ENCODE data around the gene PFN3. TPM values are rescaled to one million over a fixed set of nuclear protein-coding genes. Genes with fewer than 3 reads are reported as not detected.

The PFN3 gene
- polyA plus RNA-seq, 1 donor (not counting 4 experiments of a cell fraction or from before 2014, with no cell fraction given) = not detected

DNA sequence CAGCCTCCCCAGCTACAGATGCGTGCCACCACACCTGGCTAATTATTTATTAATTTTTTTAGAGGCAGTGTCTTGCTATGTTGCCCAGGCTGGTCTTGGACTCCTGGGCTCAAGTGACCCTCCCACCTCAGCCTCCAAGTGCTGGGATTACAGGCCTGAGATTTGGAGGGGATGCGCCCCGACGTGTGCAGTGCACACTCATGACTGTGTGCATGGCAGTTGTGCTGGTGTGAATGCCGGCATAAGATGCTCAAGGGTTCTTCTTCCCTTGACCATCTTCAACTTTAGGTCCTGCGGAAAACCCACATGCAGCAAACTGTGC is 19.7 kb downstream of the PFN3 start:
- H3K4me1 ChIP-seq (ENCODE audit: control insufficient read depth, extremely low read depth, insufficient read depth, low read length) = peaks cover 9% of the 10 kb centered on the region
- H4K20me1 ChIP-seq (ENCODE audit: control insufficient read depth, extremely low read depth, insufficient read depth, low read length) = no peaks in the 10 kb centered on the region
- H3K4me2 ChIP-seq (ENCODE audit: control insufficient read depth, extremely low read depth, insufficient read depth, low read depth, low read length) = no peak overlapping the region
- peaks cover 5% of the 10 kb centered on the region for H3K27me3 ChIP-seq (ENCODE audit: control insufficient read depth, extremely low read depth, insufficient read depth, low read length)
- dilution Hi-C loops (cut with MboI; ENCODE audit: extremely low pct_ligation_motif_present, low sequenced_read_pairs) = no loop called here
- no peaks in the 10 kb centered on the region for H3K36me3 ChIP-seq (ENCODE audit: control insufficient read depth in 2 of 2, extremely low read depth in 1 of 2, insufficient read depth in 2 of 2, low read length in 2 of 2)
- no peak for DNase-seq (ENCODE audit: low read depth, low spot score)
- H3K9me3 ChIP-seq (ENCODE audit: control insufficient read depth, low read depth, low read length) = no peaks in the 10 kb centered on the region
- H3K79me2 ChIP-seq (ENCODE audit: control insufficient read depth, insufficient read depth, low read length) = no peaks in the 10 kb centered on the region
- FAIRE-seq = no peak
- peaks cover 2% of the 10 kb centered on the region for H3K9me1 ChIP-seq (ENCODE audit: control insufficient read depth, extremely low read depth, insufficient read depth, low read length)
- TF ChIP-seq, protein P1, sequence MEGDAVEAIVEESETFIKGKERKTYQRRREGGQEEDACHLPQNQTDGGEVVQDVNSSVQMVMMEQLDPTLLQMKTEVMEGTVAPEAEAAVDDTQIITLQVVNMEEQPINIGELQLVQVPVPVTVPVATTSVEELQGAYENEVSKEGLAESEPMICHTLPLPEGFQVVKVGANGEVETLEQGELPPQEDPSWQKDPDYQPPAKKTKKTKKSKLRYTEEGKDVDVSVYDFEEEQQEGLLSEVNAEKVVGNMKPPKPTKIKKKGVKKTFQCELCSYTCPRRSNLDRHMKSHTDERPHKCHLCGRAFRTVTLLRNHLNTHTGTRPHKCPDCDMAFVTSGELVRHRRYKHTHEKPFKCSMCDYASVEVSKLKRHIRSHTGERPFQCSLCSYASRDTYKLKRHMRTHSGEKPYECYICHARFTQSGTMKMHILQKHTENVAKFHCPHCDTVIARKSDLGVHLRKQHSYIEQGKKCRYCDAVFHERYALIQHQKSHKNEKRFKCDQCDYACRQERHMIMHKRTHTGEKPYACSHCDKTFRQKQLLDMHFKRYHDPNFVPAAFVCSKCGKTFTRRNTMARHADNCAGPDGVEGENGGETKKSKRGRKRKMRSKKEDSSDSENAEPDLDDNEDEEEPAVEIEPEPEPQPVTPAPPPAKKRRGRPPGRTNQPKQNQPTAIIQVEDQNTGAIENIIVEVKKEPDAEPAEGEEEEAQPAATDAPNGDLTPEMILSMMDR (optimal IDR thresholded peaks at IDR 0.05 in 1 of 3, IDR thresholded peaks at IDR 0.05 in 1 of 3, conservative IDR thresholded peaks at IDR 0.05 in 1 of 3; ENCODE audit: extremely low read depth in 1 of 3, insufficient read depth in 2 of 3, low read length in 3 of 3) = no peak
- TF ChIP-seq EZH2 (IDR thresholded peaks at IDR 0.05; ENCODE audit: low read length) = no peak
- no peak overlapping the region for H3K9ac ChIP-seq (ENCODE audit: control insufficient read depth, extremely low read depth, insufficient read depth, low read length)
- no peak overlapping the region for H3K4me3 ChIP-seq (ENCODE audit: control insufficient read depth in 2 of 3, extremely low read depth in 1 of 3, insufficient read depth in 2 of 3, low read depth in 1 of 3, low read length in 3 of 3)
- no peak overlapping the region for H2AFZ ChIP-seq (ENCODE audit: control insufficient read depth, low read length)
- no peak overlapping the region for H3K27ac ChIP-seq (ENCODE audit: control insufficient read depth, insufficient read depth, low read length)

DNA sequence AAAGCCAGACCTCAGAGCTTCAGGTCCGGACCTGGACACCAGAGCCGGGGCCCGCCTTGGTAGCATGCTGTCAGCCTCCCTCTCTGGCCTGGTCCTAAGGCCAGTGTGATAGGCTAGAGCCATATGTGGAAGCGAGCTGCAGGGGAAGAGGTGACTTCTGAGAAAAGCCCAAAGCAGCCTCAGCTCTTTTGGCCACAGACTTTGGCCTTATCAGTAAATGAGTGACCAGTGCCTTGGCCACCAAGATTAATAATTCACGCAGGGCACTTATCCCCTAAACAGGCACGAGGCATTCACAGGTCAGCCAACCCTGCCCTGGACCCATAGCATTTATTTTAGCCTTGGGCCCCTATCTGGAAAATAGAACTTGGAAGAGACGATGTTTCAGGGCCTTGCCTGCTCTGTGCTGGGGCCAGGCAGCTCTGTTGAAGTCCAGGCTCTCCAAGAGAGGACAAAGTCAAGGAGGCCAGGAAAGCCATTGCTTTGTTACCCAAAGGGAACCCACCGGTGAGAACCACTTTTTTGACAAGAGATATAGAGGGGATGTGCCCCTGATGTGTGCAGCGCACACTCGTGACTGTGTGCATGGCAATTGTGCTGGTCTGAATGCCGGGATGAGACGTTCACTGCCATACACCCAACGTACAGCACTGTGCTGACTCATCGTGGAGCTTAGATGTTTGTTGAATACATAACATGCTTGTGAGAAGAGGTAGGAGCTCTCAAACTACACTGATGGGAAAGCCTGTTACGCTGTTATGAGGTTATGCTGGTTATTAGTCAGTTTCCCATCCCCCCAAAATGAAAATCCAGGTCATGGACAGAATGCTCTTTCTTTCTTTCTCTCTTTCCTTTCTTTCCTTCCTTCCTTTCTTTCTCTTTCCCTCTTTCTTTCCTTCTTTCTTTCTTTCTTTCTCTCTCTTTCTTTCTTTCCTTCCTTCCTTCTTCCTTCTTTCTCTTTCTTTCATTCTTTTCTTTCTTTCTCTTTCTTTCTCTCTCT is 21.3 kb downstream of the PFN3 start:
- Histone ChIP-seq H3K9me1 (ENCODE audit: control insufficient read depth, extremely low read depth, insufficient read depth, low read length) (peaks cover 2% of the 10 kb centered on the region), H3K36me3 (ENCODE audit: control insufficient read depth in 2 of 2, extremely low read depth in 1 of 2, insufficient read depth in 2 of 2, low read length in 2 of 2) (no peaks in the 10 kb centered on the region), H3K27me3 (ENCODE audit: control insufficient read depth, extremely low read depth, insufficient read depth, low read length) (peaks cover 5% of the 10 kb centered on the region), H3K4me2 (ENCODE audit: control insufficient read depth, extremely low read depth, insufficient read depth, low read depth, low read length) (peak overlapping the region; percentile 27), H3K4me3 (ENCODE audit: control insufficient read depth in 2 of 3, extremely low read depth in 1 of 3, insufficient read depth in 2 of 3, low read depth in 1 of 3, low read length in 3 of 3) (no peak overlapping the region), H4K20me1 (ENCODE audit: control insufficient read depth, extremely low read depth, insufficient read depth, low read length) (no peaks in the 10 kb centered on the region), H3K79me2 (ENCODE audit: control insufficient read depth, insufficient read depth, low read length) (no peaks in the 10 kb centered on the region), H3K4me1 (ENCODE audit: control insufficient read depth, extremely low read depth, insufficient read depth, low read length) (peaks cover 13% of the 10 kb centered on the region), H3K9ac (ENCODE audit: control insufficient read depth, extremely low read depth, insufficient read depth, low read length) (no peak overlapping the region), H3K27ac (ENCODE audit: control insufficient read depth, insufficient read depth, low read length) (peak overlapping the region; percentile 20), H2AFZ (ENCODE audit: control insufficient read depth, low read length) (peak overlapping the region; percentile 58), H3K9me3 (ENCODE audit: control insufficient read depth, low read depth, low read length) (no peaks in the 10 kb centered on the region)
- no peak for DNase-seq (ENCODE audit: low read depth, low spot score)
- TF ChIP-seq, protein P1 (optimal IDR thresholded peaks at IDR 0.05 in 1 of 3, IDR thresholded peaks at IDR 0.05 in 1 of 3, conservative IDR thresholded peaks at IDR 0.05 in 1 of 3; ENCODE audit: extremely low read depth in 1 of 3, insufficient read depth in 2 of 3, low read length in 3 of 3) = no peak
- no peak for TF ChIP-seq EZH2 (IDR thresholded peaks at IDR 0.05; ENCODE audit: low read length)
- dilution Hi-C loops (cut with MboI; ENCODE audit: extremely low pct_ligation_motif_present, low sequenced_read_pairs) = no loop called here
- FAIRE-seq = peak; percentile 91

Data from keratinocyte (primary cell).